GM18526 (cell line): ENCODE data around the gene PMEPA1.

Experiments used
- POLR2A ChIP-seq: IDR thresholded peaks from 3 replicates; pipeline ENCODE4 v1.6.1; 2011; ENCODE audit not compliant: insufficient read length; ENCODE audit errors: extremely low read depth

PMEPA1 gene

DNA sequence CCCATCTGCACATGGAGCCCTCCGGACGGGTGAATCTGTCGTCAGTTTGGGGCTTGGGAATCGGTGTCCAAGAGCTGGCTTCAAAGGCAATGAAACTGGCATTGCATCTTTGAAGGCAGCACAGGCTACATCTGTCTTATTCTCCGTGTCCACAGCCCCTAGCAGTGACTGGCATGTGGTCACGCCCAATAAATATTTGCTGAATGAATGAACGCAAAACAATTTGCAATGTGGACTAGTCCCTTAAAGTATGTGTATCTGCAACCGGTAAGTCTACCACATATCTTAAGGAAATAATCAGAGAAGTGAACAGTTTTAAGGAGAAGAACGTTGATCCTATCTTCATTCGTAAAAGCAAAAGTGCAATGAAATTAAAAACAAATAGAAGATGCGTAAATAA is 8.0 kb upstream of the PMEPA1 start:
- TF ChIP-seq POLR2A: no peak

DNA sequence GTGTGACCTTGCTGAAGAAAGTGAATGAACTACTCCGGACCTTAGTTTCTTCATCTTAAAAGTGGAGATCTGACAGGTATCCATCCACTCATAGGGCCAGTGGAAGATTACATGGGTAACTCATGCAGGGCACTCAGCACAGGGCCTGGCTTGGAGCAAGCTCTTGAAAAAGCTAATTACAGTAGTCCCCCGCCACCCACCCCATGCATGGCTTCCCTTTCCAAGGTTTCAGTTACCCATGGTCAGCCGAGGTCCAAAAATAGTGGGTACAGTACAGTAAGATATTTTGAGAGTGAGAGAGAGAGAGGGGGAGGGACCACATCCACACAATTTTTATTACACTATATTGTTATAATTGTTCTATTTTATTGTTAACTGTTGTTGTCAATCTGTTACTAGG is 7.1 kb upstream of the PMEPA1 start:
- no peak for TF ChIP-seq POLR2A

DNA sequence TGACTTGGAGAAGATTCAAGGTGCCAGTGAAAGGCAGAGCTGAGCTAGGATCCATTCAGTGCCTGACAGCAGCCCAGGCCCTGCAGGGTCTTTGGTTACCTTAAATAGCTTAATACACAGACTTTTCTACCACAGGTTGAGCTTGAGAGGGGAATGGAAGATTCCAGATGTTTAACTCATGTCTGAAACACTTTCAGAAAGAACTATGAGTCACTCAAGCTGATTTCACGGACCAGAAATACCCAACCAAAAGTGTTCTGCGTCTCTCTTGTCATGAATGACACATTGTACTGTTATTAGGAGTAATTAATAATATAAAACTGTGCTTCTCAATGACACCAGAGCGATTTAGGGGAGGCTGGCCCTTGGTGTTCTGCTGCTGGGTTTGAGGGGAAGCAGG is 6.4 kb upstream of the PMEPA1 start:
- TF ChIP-seq POLR2A: no peak

DNA sequence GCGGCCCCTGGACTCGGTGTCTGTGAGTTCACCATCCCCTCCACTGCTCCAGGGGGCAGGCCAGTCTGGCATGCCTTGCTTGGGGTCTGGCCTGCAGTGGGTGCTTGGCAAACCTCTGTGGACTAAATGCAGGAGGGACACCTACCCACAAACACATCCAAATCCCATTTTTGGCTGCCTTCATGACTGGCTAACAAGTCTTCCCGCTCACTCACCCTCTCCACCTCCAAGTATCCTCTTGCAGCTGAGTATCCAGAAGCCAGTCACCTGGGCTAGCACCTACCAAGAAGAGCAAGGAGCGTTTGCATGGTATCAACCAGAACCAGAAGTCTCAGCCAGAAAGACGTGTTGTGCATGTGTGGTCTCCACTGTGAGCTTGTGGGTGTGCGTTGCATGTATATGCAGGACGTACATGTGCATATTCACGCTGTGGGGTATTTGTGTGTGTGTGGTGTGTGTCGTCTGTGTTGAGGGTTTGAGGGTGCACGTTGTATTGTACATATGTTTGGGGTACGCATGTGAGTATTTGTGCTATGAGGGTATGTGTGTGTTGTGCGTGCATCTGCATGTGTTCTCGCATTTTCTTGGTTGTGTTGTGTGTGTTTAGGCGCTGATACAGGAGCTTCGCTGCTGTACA is 5.6 kb upstream of the PMEPA1 start:
- TF ChIP-seq POLR2A: no peak

DNA sequence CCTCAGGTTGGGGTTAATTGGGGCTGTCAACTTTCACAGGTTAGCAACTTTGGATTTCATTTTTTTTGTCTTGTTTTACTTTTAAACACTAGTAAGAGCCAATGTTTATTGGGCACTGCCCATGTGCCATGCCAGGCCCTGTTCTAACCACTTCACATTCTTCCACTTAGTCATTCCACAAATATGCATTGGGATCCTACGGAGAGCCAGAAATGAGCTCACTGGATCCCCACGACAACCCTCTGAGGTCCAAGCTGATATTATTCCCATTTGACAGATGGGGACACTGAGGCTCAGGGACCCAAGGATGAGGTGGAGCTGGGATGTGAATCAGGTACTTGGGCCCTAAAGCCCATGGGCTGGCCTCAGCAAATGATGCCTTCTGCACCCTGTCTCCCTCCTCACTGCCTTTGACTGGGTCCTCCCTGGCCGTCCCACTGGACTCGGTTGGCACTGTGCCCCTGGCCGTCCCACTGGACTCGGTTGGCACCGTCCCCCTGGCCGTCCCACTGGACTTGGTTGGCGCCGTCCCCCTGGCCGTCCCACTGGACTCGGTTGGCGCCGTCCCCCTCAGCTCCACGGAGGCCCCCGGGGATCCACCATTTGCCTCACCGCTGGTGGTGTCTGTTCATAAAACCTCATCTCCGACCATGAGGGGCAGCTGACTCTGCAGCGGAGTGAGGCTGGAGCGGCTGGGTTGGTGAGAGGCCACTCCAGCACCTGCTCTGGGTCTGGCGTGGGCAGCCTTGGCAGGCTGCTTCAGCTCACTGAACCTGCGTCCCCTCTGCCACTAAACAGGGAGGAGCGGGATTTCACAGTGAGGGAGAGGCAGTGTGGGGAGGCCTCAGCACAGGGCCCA is 4.8 kb upstream of the PMEPA1 start:
- TF ChIP-seq POLR2A: no peak

DNA sequence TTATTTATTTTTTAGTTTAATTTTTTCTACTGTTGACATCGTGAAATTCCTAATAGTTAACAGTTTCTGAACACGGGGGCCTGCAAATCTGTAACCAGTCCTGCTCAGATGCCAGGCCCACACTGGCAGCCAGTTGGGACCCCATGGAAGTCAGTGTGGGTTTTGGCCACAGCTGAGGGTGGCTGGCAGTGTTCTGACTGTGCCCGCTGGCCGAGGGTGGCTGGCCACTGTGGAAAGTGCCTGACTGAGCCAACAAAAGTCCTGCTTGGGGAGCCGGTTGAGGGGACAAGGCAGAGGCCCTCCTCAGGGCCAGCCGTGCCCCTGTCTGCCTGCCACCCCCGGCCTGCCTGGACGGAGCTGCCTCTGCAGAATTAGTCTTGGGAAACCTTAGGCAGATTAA is 4.1 kb upstream of the PMEPA1 start:
- no peak for TF ChIP-seq POLR2A

DNA sequence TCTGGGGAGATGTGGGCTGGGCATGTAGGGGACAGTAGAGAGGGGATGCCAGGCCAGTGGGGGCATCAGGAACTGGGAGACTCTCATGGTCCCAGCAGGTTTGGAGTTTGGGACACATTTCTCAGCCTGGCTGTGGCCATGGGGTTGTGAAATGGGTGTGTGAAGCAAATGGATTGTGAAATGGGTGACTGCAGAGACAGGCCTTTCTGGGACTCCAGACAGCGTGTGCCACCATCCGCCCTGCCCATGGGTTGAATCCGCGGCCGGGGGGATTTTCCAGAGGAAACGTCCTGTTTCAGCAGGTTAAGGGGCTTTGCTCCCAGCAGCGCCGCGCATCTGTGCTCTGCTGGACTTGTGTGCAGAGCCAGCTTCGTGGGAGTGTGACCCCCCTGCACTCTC is 3.7 kb upstream of the PMEPA1 start:
- TF ChIP-seq POLR2A: no peak

DNA sequence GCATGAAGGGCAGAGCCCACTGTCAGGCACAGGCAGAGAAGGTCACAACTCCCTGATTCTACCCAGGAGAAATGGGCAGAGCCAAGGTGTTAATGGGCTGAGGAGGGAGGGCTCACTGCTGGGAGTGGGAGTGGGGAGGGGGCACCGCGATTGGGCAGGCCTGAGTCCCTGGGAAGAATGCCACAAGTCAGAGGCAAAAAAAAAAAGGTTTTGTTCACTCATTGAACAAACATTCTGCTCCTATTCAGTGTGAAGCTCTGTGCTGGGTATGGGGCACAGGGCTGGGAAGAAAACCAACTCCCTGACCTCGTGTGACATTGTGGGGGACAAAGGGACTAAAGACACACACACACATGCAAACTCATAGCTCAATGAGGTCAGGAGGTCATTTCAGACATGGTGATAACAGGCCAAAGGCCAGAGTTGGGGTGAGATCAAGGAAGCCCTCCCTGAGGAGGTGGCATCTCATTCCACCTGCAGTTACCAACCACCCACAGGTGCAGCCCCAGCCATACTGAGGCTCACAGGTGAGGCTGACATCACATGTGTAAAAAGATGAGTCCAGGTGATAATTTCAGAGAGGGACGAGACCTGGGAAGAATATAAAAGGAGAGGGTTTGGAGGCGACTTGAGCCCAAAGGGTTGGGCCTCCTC is 3.2 kb upstream of the PMEPA1 start:
- TF ChIP-seq POLR2A: no peak

DNA sequence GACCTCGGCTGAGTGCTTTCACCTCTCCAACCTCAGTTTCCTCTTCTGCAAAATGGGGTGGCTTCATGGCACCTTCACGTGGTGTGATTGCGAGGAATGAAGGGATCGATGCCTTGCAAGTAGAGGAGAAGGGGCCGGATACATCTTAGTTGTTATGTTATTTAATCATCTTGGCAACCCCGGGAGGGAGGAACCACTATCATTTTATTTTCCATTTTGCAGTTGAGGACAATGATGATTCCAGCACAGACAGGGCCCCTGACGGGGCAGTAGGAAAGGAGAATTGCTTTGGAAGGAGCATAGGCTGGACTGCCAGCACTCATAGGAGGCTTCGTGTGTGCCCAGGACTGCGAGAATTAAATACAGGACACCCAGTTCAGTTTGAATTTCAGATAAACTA is 2.5 kb upstream of the PMEPA1 start:
- no peak for TF ChIP-seq POLR2A

DNA sequence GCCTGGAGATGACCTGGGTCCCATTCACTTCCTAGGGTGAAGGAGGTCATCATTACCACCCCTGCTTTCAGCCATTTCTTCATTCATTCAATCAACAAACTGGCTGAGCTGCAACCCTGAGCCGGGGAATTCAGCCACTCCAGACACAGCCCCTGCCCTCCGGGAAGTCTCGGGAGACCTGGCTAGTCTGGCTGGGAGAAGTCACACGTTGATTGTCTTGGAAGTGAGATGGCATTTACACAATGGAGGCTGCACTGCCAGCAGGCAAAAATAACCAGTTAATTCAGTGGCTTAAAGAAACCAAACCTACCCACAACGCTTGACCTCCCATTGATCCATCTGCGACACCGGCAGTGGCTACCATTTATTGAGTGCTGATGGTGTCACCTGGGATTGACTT is 2.0 kb upstream of the PMEPA1 start:
- TF ChIP-seq POLR2A: no peak

DNA sequence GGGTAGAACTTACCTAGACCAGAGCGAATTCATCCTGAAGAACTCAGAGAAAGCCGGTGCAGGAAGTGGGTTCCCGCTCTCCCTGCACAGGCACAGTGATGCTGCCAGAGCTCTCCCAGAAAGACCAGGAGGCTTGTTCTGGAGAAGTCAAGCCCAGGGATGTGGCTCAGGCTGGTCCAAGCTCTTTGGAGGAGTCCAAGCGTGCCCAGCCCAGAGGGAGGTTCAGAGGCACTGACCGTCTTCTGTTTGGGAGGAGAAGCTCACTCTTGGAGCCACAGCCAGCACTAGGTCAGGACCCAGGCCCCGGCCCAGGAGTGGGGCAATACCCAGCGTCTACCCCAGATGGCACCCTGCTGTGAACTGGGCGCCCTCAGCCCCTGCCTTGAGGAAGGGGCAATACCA is 1.5 kb upstream of the PMEPA1 start:
- no peak for TF ChIP-seq POLR2A

DNA sequence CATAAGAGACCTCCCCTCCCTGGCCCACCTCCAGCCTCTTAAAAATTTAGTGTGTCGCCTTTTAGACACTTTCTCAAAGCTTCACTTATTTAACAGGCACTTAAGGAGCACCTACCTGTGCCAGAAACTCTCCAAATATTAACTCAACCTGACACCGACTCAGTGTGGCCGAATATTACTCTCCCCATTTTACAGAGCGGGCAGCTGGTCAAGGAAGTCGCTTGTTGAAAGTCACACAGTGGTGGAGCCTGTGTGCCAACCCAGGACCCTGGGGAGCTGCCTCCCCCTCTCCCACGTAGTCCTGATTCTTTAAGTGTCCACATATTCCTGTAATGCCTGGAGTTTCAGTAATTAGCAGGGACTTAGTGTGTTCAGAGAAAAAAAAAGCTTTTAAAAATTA is 1.0 kb upstream of the PMEPA1 start:
- TF ChIP-seq POLR2A: no peak

DNA sequence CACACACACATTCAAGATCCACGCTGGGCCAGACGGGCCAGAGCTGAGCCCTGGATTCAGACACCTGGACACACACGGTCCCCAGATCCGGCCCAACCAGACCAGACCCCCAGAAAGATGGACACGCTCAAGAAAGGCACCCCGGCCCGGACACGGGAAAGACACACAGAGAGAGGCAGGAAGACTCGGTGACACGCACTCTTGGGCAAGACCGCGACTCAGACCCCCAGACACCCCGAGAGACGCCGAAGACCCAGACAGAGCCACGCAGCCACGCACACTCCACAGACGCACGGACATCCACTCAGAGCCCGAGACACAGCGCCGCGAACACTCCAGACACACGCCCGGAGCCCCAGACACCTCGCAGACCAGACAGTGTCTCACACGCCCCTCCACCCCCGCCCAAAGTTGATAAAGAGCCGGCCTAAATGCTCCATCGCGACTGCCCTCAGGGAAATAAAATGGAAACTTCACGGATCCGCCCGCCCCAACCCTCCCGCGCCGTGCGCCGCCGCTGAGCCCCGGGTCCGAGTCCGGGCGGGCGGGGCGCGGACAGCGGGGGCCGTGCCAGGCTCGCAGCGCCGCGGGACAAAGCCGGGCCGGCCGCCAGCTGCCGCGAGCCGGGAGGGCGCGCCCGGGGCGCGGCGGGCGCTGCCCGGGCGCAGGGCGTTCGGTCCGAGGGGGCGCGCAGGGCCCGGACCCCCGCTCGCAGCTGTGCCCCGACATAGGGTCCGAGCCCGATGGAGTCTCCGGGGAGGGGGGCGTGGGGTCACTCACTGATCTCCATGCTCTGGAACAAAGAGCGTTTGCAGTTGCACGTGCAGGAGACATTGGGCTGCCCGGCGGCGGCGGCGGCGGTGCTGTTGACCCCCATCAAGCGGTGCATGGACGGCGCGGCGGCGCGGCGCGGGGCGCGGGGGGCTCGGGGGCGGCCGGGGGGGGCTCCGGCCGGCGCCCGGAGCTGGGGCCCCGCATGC is 831 bp downstream of the PMEPA1 start:
- TF ChIP-seq POLR2A: no peak

DNA sequence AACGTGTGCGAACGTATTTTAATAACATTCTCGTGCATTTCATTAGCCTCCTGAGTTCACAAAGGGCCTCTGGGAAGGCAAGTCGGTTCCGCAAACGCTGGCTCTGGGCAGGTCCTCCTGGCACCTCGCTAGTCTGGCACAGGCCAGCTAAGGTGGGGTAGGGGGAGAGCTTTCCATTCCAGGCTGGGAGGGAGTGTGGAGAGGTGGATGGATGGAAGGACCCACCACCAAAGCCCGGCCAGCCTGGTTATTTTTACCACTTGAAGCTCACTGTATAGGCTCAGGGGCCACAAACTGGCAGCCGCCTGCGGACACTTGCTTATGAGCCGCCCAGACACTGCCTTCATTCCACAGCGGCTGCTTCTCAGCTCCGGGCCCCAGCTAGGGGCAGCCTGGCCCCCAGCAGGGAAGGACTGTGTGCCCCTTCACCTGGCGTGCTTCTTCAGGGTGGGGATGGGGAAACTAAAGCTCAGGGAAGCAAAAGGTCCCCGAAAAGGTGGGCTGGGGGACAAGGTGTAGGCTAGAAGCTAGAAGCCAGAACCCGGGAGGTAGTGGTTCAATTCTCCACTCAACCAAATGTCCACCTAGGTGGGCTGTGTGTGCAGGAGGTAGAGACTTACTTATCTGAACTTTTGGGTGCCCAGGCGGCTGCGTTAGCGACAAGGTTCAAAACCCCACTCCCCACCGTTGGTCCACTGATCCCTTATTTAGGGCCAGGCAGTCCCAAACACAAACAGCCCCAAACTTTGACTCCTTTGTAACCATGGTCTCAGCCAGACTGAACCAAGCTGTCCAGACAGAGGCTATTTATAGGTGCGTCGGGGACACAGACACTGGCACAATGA is 1.7 kb downstream of the PMEPA1 start:
- no peak for TF ChIP-seq POLR2A

DNA sequence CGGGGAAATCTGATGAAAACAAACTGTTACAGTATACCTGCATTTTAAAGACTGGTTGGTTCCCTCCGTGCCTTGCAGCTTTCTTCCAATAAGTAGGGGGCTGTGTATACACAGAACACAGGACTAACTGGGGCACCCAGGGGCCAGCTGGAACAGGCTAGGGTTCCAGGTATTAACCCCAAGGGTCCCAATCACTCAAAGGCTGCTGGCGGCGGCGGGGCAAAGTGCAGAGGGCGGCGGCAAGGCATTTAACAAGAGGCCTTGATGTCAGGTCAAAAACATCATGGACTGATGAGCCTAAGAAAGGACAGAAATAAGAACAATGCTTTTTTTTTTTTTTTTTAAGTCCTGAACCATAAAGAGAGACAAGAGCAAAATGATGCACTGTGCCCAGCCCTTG is 2.5 kb downstream of the PMEPA1 start:
- no peak for TF ChIP-seq POLR2A
